Right lung (tissue), 5 donors: ENCODE measurements around the gene BIN1. TPM values are rescaled to one million over a fixed set of nuclear protein-coding genes. Genes with fewer than 3 reads are reported as not detected.
"Not testable (repeated sequence)": the region's sequence is repeated elsewhere in the genome, so short reads cannot be mapped to it uniquely, and the experiment has no call there.

ENCODE experiments used
- DNase-seq, 2 donors: peaks; one replicate each; pipeline ENCODE4 v3.0.0-alpha.2; 2013
- polyA plus RNA-seq, 5 donors: library from polyadenylated mRNA; unstranded; fragments of 120-200 nt; gene quantifications; one replicate each; pipeline versions ENCODE4 v1.2.1 to v1.2.3, GENCODE V29; 2013; ENCODE audit warnings: inconsistent platforms in 1 of 5, low replicate concordance in 1 of 5; ENCODE audit not compliant: insufficient read length in 5 of 5, insufficient read depth in 1 of 5

BIN1 gene
- polyA plus RNA-seq, 5 donors: 51.3 to 133 (median 71.5) TPM

- no peak for DNase-seq
Observed at GRCh38 chr2:127048969-127049897, 57.7 kb downstream of the BIN1 start.

- DNase-seq: no peak
Observed at GRCh38 chr2:127048618-127048935, 58.4 kb downstream of the BIN1 start.

- no peak for DNase-seq
Observed at GRCh38 chr2:127047716-127048617, 59.0 kb downstream of the BIN1 start.

GRCh38 chr2:127047054-127047453 lies 59.9 kb downstream of the BIN1 start:
- DNase-seq: no peak

- DNase-seq: no peak
Observed at GRCh38 chr2:127046579-127046978, 60.4 kb downstream of the BIN1 start.

GRCh38 chr2:127045792-127046501 lies 61.0 kb downstream of the BIN1 start:
- no peak for DNase-seq

- DNase-seq: no peak
Observed at GRCh38 chr2:127044977-127045661, 61.8 kb downstream of the BIN1 start.

GRCh38 chr2:127044165-127044718 lies 62.7 kb downstream of the BIN1 start:
- DNase-seq: no peak

GRCh38 chr2:127043367-127044164 lies 63.4 kb downstream of the BIN1 start:
- DNase-seq: no peak

GRCh38 chr2:127041259-127041970 lies 65.5 kb downstream of the BIN1 start:
- DNase-seq: no peak

GRCh38 chr2:127040169-127040568 lies 66.8 kb downstream of the BIN1 start:
- no peak for DNase-seq

- no peak for DNase-seq
Observed at GRCh38 chr2:127039387-127040031, 67.4 kb downstream of the BIN1 start.

GRCh38 chr2:127037476-127037875 lies 69.5 kb downstream of the BIN1 start:
- DNase-seq: no peak

- no peak for DNase-seq
Observed at GRCh38 chr2:127034883-127035611, 71.9 kb downstream of the BIN1 start.

- no peak for DNase-seq
Observed at GRCh38 chr2:127034051-127034450, 72.9 kb downstream of the BIN1 start.

GRCh38 chr2:127032621-127033020 lies 74.3 kb downstream of the BIN1 start:
- DNase-seq: no peak

- no peak for DNase-seq
Observed at GRCh38 chr2:127029350-127030051, 77.5 kb downstream of the BIN1 start.

- not testable (repeated sequence) for DNase-seq
Observed at GRCh38 chr2:127028745-127029144, 78.2 kb downstream of the BIN1 start.
